ENCODE data around the gene MTG2. TPM values are rescaled to one million over a fixed set of nuclear protein-coding genes. Genes with fewer than 3 reads are reported as not detected.

MTG2 gene
- total RNA-seq, 1 donor from 2014 or later: 31.5 TPM

DNA sequence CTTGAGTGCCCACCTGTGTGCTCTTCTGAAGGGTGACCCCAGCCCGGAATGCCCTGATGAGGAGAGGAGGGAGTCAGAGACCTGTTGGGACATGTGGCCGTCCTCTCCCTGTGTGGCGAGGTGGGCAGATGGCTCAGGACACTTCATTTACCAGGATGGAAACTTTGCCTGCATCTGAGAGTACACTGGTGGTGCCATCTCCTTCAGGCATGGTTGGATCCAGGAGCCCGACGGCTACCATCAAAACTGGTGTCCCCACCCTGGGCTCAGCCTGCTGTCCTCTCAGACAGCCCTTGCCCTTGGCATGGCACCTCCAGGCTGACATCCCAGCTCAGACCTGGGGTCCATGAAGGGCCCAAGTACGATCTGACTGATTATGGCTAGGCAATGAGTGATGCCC lies 48.5 kb downstream of the MTG2 start:
- H4K20me1 ChIP-seq (ENCODE audit: insufficient read depth, low read length): no peaks in the 10 kb centered on the region
- H3K27ac ChIP-seq (ENCODE audit: low read depth, low read length): no peak overlapping the region
- H3K4me1 Mint-ChIP-seq (ENCODE audit: low read depth, unreplicated experiment): peaks cover 2% of the 10 kb centered on the region
- no peaks in the 10 kb centered on the region for H3K27me3 ChIP-seq (ENCODE audit: insufficient read depth, low read length)
- H3K36me3 Mint-ChIP-seq (ENCODE audit: low read depth, unreplicated experiment): no peaks in the 10 kb centered on the region
- H3K36me3 ChIP-seq (ENCODE audit: insufficient read depth, low read length): no peaks in the 10 kb centered on the region
- no peaks in the 10 kb centered on the region for H3K79me2 ChIP-seq (ENCODE audit: insufficient read depth, low read length)
- peaks cover 19% of the 10 kb centered on the region for H3K27me3 Mint-ChIP-seq (ENCODE audit: low read depth, unreplicated experiment)
- no peak for DNase-seq (ENCODE audit: low read depth)
- TF ChIP-seq EZH2 (IDR thresholded peaks at IDR 0.05; ENCODE audit: insufficient read depth, low read length): no peak
- TF ChIP-seq, protein P1, sequence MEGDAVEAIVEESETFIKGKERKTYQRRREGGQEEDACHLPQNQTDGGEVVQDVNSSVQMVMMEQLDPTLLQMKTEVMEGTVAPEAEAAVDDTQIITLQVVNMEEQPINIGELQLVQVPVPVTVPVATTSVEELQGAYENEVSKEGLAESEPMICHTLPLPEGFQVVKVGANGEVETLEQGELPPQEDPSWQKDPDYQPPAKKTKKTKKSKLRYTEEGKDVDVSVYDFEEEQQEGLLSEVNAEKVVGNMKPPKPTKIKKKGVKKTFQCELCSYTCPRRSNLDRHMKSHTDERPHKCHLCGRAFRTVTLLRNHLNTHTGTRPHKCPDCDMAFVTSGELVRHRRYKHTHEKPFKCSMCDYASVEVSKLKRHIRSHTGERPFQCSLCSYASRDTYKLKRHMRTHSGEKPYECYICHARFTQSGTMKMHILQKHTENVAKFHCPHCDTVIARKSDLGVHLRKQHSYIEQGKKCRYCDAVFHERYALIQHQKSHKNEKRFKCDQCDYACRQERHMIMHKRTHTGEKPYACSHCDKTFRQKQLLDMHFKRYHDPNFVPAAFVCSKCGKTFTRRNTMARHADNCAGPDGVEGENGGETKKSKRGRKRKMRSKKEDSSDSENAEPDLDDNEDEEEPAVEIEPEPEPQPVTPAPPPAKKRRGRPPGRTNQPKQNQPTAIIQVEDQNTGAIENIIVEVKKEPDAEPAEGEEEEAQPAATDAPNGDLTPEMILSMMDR (IDR thresholded peaks at IDR 0.05; ENCODE audit: insufficient read depth, low read depth, low read length): no peak
- H3K9me3 Mint-ChIP-seq (ENCODE audit: unreplicated experiment): peaks cover 3% of the 10 kb centered on the region
- H3K27ac Mint-ChIP-seq (ENCODE audit: unreplicated experiment): no peak overlapping the region
- H3K4me3 Mint-ChIP-seq (ENCODE audit: unreplicated experiment): no peak overlapping the region
- peaks cover 5% of the 10 kb centered on the region for H3K9me3 ChIP-seq (ENCODE audit: insufficient read depth, low read depth, low read length)
- H2AFZ ChIP-seq (ENCODE audit: low read depth, low read length): no peak overlapping the region
- H3K9ac ChIP-seq (ENCODE audit: low read length): no peak overlapping the region
- no peaks in the 10 kb centered on the region for H3K4me1 ChIP-seq (ENCODE audit: insufficient read depth, low read length)
- H3K4me2 ChIP-seq (ENCODE audit: low read length): no peak overlapping the region
- H3K4me3 ChIP-seq (ENCODE audit: insufficient read depth, low read depth, low read length): no peak overlapping the region
- no peak for FAIRE-seq

DNA sequence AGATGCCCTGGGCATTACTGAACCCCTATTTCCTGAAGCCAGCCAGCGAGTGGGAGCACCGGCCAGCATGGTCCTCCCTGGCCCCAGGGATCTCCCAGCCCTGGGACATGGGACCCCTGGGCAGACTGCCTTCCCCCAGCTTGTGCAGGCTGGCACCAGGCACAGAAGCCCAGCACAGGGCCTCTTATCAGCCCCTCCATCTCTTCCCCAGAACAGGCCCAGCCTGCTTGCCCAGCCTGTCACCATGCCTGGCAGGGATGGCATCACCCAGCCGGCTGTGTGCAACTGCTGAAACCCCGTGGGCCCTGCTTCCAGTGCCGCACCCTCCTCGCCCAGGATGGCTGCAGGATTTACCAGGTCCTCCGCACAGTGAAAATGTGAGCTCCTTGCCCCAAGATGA lies 49.4 kb downstream of the MTG2 start:
- no peaks in the 10 kb centered on the region for H3K27me3 ChIP-seq (ENCODE audit: insufficient read depth, low read length)
- DNase-seq (ENCODE audit: low read depth): no peak
- no peak overlapping the region for H3K9ac ChIP-seq (ENCODE audit: low read length)
- H3K27me3 Mint-ChIP-seq (ENCODE audit: low read depth, unreplicated experiment): peaks cover 12% of the 10 kb centered on the region
- no peak overlapping the region for H3K4me3 ChIP-seq (ENCODE audit: insufficient read depth, low read depth, low read length)
- no peak for FAIRE-seq
- H3K4me2 ChIP-seq (ENCODE audit: low read length): no peak overlapping the region
- H3K4me3 Mint-ChIP-seq (ENCODE audit: unreplicated experiment): no peak overlapping the region
- H3K4me1 Mint-ChIP-seq (ENCODE audit: low read depth, unreplicated experiment): peaks cover 2% of the 10 kb centered on the region
- no peak overlapping the region for H2AFZ ChIP-seq (ENCODE audit: low read depth, low read length)
- H3K27ac ChIP-seq (ENCODE audit: low read depth, low read length): no peak overlapping the region
- H3K36me3 Mint-ChIP-seq (ENCODE audit: low read depth, unreplicated experiment): no peaks in the 10 kb centered on the region
- H4K20me1 ChIP-seq (ENCODE audit: insufficient read depth, low read length): no peaks in the 10 kb centered on the region
- H3K36me3 ChIP-seq (ENCODE audit: insufficient read depth, low read length): no peaks in the 10 kb centered on the region
- H3K4me1 ChIP-seq (ENCODE audit: insufficient read depth, low read length): no peaks in the 10 kb centered on the region
- peaks cover 5% of the 10 kb centered on the region for H3K9me3 ChIP-seq (ENCODE audit: insufficient read depth, low read depth, low read length)
- H3K27ac Mint-ChIP-seq (ENCODE audit: unreplicated experiment): no peak overlapping the region
- no peaks in the 10 kb centered on the region for H3K79me2 ChIP-seq (ENCODE audit: insufficient read depth, low read length)
- TF ChIP-seq EZH2 (IDR thresholded peaks at IDR 0.05; ENCODE audit: insufficient read depth, low read length): no peak
- TF ChIP-seq, protein P1 (IDR thresholded peaks at IDR 0.05; ENCODE audit: insufficient read depth, low read depth, low read length): no peak
- H3K9me3 Mint-ChIP-seq (ENCODE audit: unreplicated experiment): peaks cover 3% of the 10 kb centered on the region

DNA sequence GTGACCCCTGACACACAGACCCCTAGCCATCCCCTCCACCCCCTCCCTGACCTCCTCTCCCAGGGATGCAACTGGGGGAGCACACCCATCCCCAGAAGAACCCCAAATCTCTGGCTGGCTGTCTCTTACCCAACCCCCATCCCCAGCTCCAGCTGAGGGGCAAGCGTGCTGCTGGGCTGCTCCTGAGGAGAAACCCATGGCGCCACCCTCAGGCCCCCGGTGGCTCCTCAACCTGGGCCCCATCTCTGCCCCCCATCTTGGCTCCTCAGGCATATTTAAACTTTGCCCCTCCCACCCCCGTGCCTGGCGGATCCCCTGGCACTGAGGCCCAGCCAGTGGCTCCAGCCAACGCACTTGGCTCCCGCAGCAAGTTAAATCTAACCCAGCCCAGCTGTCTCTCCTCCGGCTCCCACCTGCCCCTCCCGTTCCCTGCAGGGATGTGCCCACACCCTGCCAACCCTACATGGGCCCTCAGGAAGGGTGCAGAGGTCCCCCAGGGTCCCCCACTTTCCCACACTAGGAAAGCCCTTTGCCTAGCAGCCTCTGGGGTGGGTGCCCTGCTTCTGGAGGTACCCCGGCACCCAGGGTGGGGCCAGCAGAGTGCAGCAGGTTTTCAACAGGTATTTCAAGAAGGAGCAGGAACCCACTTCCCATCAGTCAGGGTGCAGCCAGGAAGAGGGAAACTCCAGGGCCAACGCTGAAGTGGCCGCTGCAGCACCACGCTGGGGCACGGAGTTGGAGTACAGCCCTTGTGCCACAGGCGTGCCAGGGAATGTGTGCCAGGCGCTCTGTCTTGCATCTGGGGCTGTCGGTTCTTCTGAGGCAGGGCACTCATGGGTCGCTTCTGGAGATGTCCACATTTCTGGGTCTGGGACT lies 50.2 kb downstream of the MTG2 start:
- Mint-ChIP-seq H3K27me3 (ENCODE audit: low read depth, unreplicated experiment) (peaks cover 12% of the 10 kb centered on the region), H3K9me3 (ENCODE audit: unreplicated experiment) (peaks cover 3% of the 10 kb centered on the region), H3K4me3 (ENCODE audit: unreplicated experiment) (no peak overlapping the region), H3K4me1 (ENCODE audit: low read depth, unreplicated experiment) (peaks cover 2% of the 10 kb centered on the region), H3K36me3 (ENCODE audit: low read depth, unreplicated experiment) (no peaks in the 10 kb centered on the region), H3K27ac (ENCODE audit: unreplicated experiment) (no peak overlapping the region)
- Histone ChIP-seq H3K36me3 (ENCODE audit: insufficient read depth, low read length) (no peaks in the 10 kb centered on the region), H3K4me1 (ENCODE audit: insufficient read depth, low read length) (no peaks in the 10 kb centered on the region), H3K4me3 (ENCODE audit: insufficient read depth, low read depth, low read length) (no peak overlapping the region), H4K20me1 (ENCODE audit: insufficient read depth, low read length) (no peaks in the 10 kb centered on the region), H3K9ac (ENCODE audit: low read length) (no peak overlapping the region), H3K79me2 (ENCODE audit: insufficient read depth, low read length) (no peaks in the 10 kb centered on the region), H2AFZ (ENCODE audit: low read depth, low read length) (no peak overlapping the region), H3K27me3 (ENCODE audit: insufficient read depth, low read length) (no peaks in the 10 kb centered on the region), H3K27ac (ENCODE audit: low read depth, low read length) (no peak overlapping the region), H3K9me3 (ENCODE audit: insufficient read depth, low read depth, low read length) (peaks cover 5% of the 10 kb centered on the region), H3K4me2 (ENCODE audit: low read length) (no peak overlapping the region)
- FAIRE-seq (no peak), DNase-seq (ENCODE audit: low read depth) (no peak)
- no peak for TF ChIP-seq EZH2 (IDR thresholded peaks at IDR 0.05; ENCODE audit: insufficient read depth, low read length)
- TF ChIP-seq, protein P1 (IDR thresholded peaks at IDR 0.05; ENCODE audit: insufficient read depth, low read depth, low read length): no peak

Measured in astrocyte (in vitro differentiated cells and primary cell).